Keratinocyte (primary cell): Measurements from ENCODE around the gene KCNV2. TPM values are rescaled to one million over a fixed set of nuclear protein-coding genes. Genes with fewer than 3 reads are reported as not detected.

ENCODE experiments used
- DNase-seq: peaks from one replicate; pipeline ENCODE4 v3.0.0-alpha.2; 2011; ENCODE audit warnings: low read depth, missing footprints, low spot score
- FAIRE-seq: peaks from 2 replicates; lab custom pipeline; 2011; peaks lifted over from hg19 to GRCh38; lab: Jason Lieb, UNC
- H2AFZ ChIP-seq: 2 replicates; pipeline ENCODE4 v1.6.0; 2012; ENCODE audit warnings: low read length, control low read depth, inconsistent platforms; ENCODE audit not compliant: control insufficient read depth
- H3K27ac ChIP-seq: 2 replicates; pipeline ENCODE4 v1.5.1; 2011; ENCODE audit warnings: low read length; ENCODE audit not compliant: control insufficient read depth, insufficient read depth
- H3K27me3 ChIP-seq: 3 replicates; pipeline ENCODE4 v1.6.0; 2011; ENCODE audit warnings: low read length; ENCODE audit not compliant: control insufficient read depth, insufficient read depth; ENCODE audit errors: extremely low read depth
- H3K36me3 ChIP-seq, 2 experiments: 2 replicates in 1 of 2; 3 replicates in 1 of 2; pipeline ENCODE4 v1.5.1; 2011; ENCODE audit warnings: low read length in 2 of 2, mild to moderate bottlenecking in 1 of 2; ENCODE audit not compliant: control insufficient read depth in 2 of 2, insufficient read depth in 2 of 2; ENCODE audit errors: extremely low read depth in 1 of 2
- H3K4me1 ChIP-seq: 3 replicates; pipeline ENCODE4 v1.5.1; 2011; ENCODE audit warnings: low read length; ENCODE audit not compliant: control insufficient read depth, insufficient read depth; ENCODE audit errors: extremely low read depth
- H3K4me2 ChIP-seq: 3 replicates; pipeline ENCODE4 v1.6.0; 2011; ENCODE audit warnings: low read depth, low read length; ENCODE audit not compliant: control insufficient read depth, insufficient read depth; ENCODE audit errors: extremely low read depth
- H3K4me3 ChIP-seq, 3 experiments: fragments of 200-600 bp in 1 of 3; sonication (generic) in 1 of 3; 2 replicates in 2 of 3; 3 replicates in 1 of 3; pipeline ENCODE4 v1.5.1; 2011 to 2016; ENCODE audit warnings: low read length in 3 of 3, mild to moderate bottlenecking in 3 of 3, control low read depth in 2 of 3, inconsistent platforms in 1 of 3, low read depth in 1 of 3, mixed read lengths in 1 of 3, mixed run types in 1 of 3, moderate library complexity in 1 of 3; ENCODE audit not compliant: control insufficient read depth in 2 of 3, insufficient read depth in 2 of 3; ENCODE audit errors: extremely low read depth in 1 of 3
- H3K79me2 ChIP-seq: 2 replicates; pipeline ENCODE4 v1.6.0; 2012; ENCODE audit warnings: low read length; ENCODE audit not compliant: control insufficient read depth, insufficient read depth
- H3K9ac ChIP-seq: 3 replicates; pipeline ENCODE4 v1.6.0; 2011; ENCODE audit warnings: low read length; ENCODE audit not compliant: control insufficient read depth, insufficient read depth; ENCODE audit errors: extremely low read depth
- H3K9me1 ChIP-seq: 3 replicates; pipeline ENCODE4 v1.6.0; 2011; ENCODE audit warnings: low read length; ENCODE audit not compliant: control insufficient read depth, insufficient read depth; ENCODE audit errors: extremely low read depth
- H3K9me3 ChIP-seq: 2 replicates; pipeline ENCODE4 v1.5.1; 2012; ENCODE audit warnings: low read depth, low read length; ENCODE audit not compliant: control insufficient read depth
- H4K20me1 ChIP-seq: 3 replicates; pipeline ENCODE4 v1.6.0; 2011; ENCODE audit warnings: low read length; ENCODE audit not compliant: control insufficient read depth, insufficient read depth; ENCODE audit errors: extremely low read depth
- CTCF ChIP-seq, 3 experiments: IDR thresholded peaks in 1 of 3; conservative IDR thresholded peaks in 1 of 3; optimal IDR thresholded peaks in 1 of 3; 2 replicates in 2 of 3; 3 replicates in 1 of 3; pipeline versions ENCODE3 to v1.5.1; 2011; ENCODE audit warnings: low read length in 3 of 3, mild to moderate bottlenecking in 3 of 3, moderate library complexity in 2 of 3, control low read depth in 1 of 3, inconsistent platforms in 1 of 3; ENCODE audit not compliant: insufficient read depth in 2 of 3; ENCODE audit errors: extremely low read depth in 1 of 3
- EZH2 ChIP-seq: IDR thresholded peaks from one replicate; pipeline ENCODE4 v1.6.1; 2012; ENCODE audit warnings: inconsistent platforms, mild to moderate bottlenecking, low read length, moderate library complexity
- dilution Hi-C: fragments of 300-500 bp; cut with MboI; formaldehyde crosslinking; loops from one replicate; pipeline ENCODE4 v1.7.0; 2020; ENCODE audit warnings: low sequenced_read_pairs; ENCODE audit not compliant: extremely low pct_ligation_motif_present
- polyA plus RNA-seq, 5 experiments: library from polyadenylated mRNA; depleted of rRNA in 3 of 5; stranded (reverse) in 3 of 5; stranded (forward) in 1 of 5; unstranded in 1 of 5; fragments of >200 nt; gene quantifications; 1 replicate in 1 of 5; 2 replicates in 3 of 5; 3 replicates in 1 of 5; pipeline versions ENCODE4 v1.2.1 to v1.2.3, GENCODE V29; 2011 to 2012; ENCODE audit warnings: missing spikeins in 2 of 5, low read depth in 1 of 5, low replicate concordance in 1 of 5

KCNV2 gene
- polyA plus RNA-seq, 1 donor (not counting 4 experiments of a cell fraction or from before 2014, with no cell fraction given), result not detected

GRCh38 chr9:2722715-2723114, 5.4 kb downstream of the KCNV2 start:
- dilution Hi-C loops, result no loop called here
- Histone ChIP-seq H4K20me1 (no peaks in the 10 kb centered on the region), H3K9me3 (no peaks in the 10 kb centered on the region), H2AFZ (no peak overlapping the region), H3K27ac (no peak overlapping the region), H3K36me3 (peaks cover 0 to 2% of the 10 kb centered on the region in 2 experiments), H3K27me3 (no peaks in the 10 kb centered on the region), H3K4me3 (no peak overlapping the region), H3K9me1 (no peaks in the 10 kb centered on the region), H3K4me1 (peaks cover 11% of the 10 kb centered on the region), H3K4me2 (no peak overlapping the region), H3K79me2 (no peaks in the 10 kb centered on the region), H3K9ac (no peak overlapping the region)
- TF ChIP-seq CTCF (optimal IDR thresholded peaks at IDR 0.05 in 1 of 3, IDR thresholded peaks at IDR 0.05 in 1 of 3, conservative IDR thresholded peaks at IDR 0.05 in 1 of 3; ENCODE audit: extremely low read depth in 1 of 3, insufficient read depth in 2 of 3, low read length in 3 of 3), result no peak
- no peak for TF ChIP-seq EZH2
- DNase-seq (peak; percentile 75), FAIRE-seq (peak; percentile 87)

- no peak for TF ChIP-seq EZH2
- no peak for TF ChIP-seq CTCF (optimal IDR thresholded peaks at IDR 0.05 in 1 of 3, IDR thresholded peaks at IDR 0.05 in 1 of 3, conservative IDR thresholded peaks at IDR 0.05 in 1 of 3; ENCODE audit: extremely low read depth in 1 of 3, insufficient read depth in 2 of 3, low read length in 3 of 3)
- Histone ChIP-seq H3K9ac (no peak overlapping the region), H3K79me2 (no peaks in the 10 kb centered on the region), H4K20me1 (no peaks in the 10 kb centered on the region), H3K4me1 (peaks cover 11% of the 10 kb centered on the region), H3K9me1 (no peaks in the 10 kb centered on the region), H3K36me3 (no peaks in the 10 kb centered on the region), H3K4me3 (no peak overlapping the region), H3K27me3 (no peaks in the 10 kb centered on the region), H3K9me3 (no peaks in the 10 kb centered on the region), H3K4me2 (no peak overlapping the region), H3K27ac (no peak overlapping the region), H2AFZ (peak overlapping the region; percentile 52)
- FAIRE-seq (no peak), DNase-seq (no peak)
- dilution Hi-C loops, result no loop called here
Measured at GRCh38 chr9:2723376-2724065, 6.2 kb downstream of the KCNV2 start.
